GM18508 (cell line): ENCODE data around the gene VAPA.

Experiments used
- ATAC-seq: cut with Tn5 transposase; IDR thresholded peaks from one replicate; pipeline ENCODE4 v1.9.1; 2021; ENCODE audit warnings: moderate number of reproducible peaks; ENCODE audit not compliant: insufficient read depth, unreplicated experiment

Gene VAPA

GRCh38 chr18:9931146-9931545 lies 17.3 kb downstream of the VAPA start:
- no peak for ATAC-seq

- ATAC-seq, result no peak
Observed at GRCh38 chr18:9931678-9932077, 17.9 kb downstream of the VAPA start.

DNA sequence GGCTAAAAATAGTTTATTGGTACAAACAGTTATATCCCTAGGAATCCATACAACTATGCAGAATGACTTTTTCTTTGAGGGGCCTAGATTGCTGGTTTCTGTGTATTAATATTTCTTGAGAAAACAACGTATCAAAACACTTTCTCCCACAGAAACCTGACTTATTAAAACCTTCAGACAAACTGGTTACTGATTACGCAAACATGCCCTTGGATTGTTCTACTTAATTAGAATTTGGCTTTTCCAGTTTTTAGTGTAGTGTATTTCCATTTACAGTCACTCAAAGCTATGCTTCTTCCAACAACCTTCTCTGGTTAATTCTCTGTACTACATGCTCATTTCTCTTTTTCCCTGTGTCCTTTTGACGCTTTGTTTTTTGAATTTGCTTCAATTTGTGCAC lies 20.0 kb downstream of the VAPA start:
- ATAC-seq, result no peak

GRCh38 chr18:9934274-9934673 lies 20.5 kb downstream of the VAPA start:
- no peak for ATAC-seq

- ATAC-seq, result no peak
Observed at GRCh38 chr18:9941103-9941502, 27.3 kb downstream of the VAPA start.

DNA sequence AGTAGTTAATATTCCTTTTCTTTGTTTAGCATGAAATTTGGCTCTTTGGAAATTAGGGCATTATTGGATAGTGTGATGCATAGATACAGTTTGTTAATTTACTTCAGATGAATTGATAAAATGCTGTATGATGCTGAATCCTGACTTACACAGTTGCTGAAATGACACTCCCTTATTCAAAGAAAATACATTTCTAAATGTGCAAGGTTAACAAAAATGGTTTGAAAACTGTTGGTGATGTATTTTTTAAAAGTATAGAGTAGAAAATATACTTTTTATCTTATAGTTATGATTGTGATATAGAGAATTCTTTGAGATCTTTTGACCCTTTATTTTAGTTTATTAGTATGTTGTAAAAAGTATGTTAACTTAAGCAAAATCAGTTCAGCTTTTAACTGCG lies 27.8 kb downstream of the VAPA start:
- no peak for ATAC-seq

- ATAC-seq, result no peak
Observed at GRCh38 chr18:9943311-9943710, 29.5 kb downstream of the VAPA start.

GRCh38 chr18:9944805-9945204 lies 31.0 kb downstream of the VAPA start:
- no peak for ATAC-seq

GRCh38 chr18:9946831-9947230 lies 33.0 kb downstream of the VAPA start:
- no peak for ATAC-seq

DNA sequence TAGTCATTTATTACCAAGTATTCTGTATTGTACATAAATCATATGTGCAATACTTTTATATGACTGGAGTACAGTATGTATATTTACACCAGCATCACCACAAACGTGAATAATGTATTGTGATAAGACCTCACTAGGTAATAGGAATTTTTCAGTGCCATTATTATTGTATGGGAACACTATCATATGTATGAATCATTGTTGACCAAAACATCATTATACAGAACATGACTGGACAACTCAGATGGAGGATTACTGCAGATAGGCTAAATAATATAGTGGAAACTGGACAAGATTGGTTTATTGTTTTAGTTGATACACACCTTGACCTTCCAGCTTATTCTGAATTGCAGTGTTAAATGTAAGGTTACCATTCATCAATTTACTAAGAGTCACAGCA lies 33.4 kb downstream of the VAPA start:
- no peak for ATAC-seq

- ATAC-seq, result no peak
Observed at GRCh38 chr18:9949315-9949714, 35.5 kb downstream of the VAPA start.

DNA sequence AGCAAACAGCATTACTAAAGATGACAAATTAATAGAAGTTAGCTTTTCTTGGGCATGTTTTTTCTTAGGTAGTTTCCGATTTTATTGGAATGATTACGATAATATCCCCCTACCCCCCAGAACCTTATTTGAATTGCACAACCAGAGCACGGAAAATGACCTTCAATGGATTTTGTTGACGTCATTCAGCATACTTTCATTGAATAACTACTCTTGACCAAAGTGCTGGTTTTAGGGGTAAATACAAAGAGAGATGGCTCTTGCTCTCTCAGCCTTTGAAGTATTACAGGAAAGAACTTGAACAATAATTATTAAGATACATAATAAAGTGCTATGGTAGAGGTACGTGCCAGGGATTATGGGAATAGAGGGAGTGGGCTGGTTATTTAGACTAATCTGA lies 36.0 kb downstream of the VAPA start:
- ATAC-seq, result no peak

GRCh38 chr18:9950289-9951016 lies 36.6 kb downstream of the VAPA start:
- no peak for ATAC-seq

GRCh38 chr18:9951022-9951859 lies 37.4 kb downstream of the VAPA start:
- ATAC-seq, result no peak

GRCh38 chr18:9952633-9953416 lies 39.0 kb downstream of the VAPA start:
- ATAC-seq, result no peak

DNA sequence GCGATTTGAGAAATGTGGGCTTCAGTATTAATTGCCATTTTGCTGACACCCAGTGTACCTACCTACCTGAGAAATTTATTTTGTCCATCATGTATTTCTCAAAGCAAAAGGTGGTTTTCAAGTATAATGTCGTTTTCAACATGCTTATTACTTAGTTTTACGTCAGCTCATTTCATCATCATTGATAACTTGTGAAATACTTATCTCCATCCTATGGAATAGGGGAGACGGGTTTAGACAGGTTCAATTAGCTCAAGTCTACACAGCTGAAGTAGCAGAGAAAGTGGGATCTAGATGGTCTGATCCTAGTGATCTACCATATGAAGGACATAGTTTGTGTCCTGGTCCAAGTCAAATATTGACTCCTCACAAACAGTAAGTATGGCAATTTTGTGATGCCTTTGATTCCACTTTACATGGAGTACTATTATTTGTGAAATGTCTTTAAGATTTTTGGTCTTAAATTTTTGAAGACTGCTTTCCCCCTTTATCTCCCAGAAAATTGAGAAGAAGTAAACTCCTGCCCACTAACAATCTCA lies 45.1 kb downstream of the VAPA start:
- no peak for ATAC-seq

- ATAC-seq, result no peak
Observed at GRCh38 chr18:9959564-9959963, 45.7 kb downstream of the VAPA start.

GRCh38 chr18:9960258-9960904 lies 46.6 kb downstream of the VAPA start:
- no peak for ATAC-seq

GRCh38 chr18:9961041-9961440 lies 47.2 kb downstream of the VAPA start:
- ATAC-seq, result no peak
